NCI-H2227 treated with DMSO at 0.1 percent for 48 hours (cell line): Measurements from ENCODE around the gene SAPCD1.
"Not testable (repeated sequence)": the region's sequence is repeated elsewhere in the genome, so short reads cannot be mapped to it uniquely, and the experiment has no call there.

Experiments used
- DNase-seq: peaks from one replicate; lab custom pipeline; 2025; lab: John Stamatoyannopoulos, UW

Gene SAPCD1

DNA sequence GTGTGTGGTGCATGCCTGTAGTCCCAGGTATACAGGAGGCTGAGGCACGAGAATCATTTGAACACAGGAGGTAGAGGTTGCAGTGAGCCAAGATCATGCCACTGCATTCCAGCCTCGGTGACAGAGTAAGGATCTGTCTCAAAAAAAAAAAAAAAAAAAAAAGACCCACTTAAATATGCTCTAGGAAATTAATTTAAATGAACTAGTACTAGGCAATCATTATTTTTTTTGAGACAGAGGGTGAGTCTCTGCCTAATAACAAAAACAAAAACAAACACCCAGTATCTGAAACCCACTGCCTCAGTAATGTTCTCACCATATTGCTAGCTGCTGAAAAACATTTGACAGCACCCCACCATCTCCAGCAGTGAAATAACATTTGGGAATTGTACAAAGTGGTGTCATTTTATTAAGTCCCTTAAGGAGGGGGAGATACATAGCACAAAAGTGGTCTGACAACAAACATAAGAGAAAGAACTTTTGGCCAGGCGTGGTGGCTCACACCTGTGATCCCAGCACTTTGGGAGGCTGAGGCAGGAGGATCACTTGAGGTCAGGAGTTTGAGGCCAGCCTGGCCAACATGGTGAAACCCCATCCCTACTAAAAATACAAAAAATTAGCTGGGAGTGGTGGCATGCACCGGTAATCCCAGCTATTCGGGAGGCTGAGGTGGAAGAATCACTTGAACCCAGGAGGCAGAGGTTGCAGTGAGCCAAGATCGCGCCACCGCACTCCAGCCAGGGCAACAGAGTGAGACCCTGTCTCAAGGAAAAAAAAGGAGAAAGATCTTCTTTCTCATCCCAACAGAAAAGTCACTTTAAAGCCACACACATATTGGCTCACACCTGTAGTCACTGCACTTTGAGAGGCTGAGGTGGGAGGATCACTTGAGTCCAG is 38.8 kb downstream of the SAPCD1 start:
- not testable (repeated sequence) for DNase-seq

DNA sequence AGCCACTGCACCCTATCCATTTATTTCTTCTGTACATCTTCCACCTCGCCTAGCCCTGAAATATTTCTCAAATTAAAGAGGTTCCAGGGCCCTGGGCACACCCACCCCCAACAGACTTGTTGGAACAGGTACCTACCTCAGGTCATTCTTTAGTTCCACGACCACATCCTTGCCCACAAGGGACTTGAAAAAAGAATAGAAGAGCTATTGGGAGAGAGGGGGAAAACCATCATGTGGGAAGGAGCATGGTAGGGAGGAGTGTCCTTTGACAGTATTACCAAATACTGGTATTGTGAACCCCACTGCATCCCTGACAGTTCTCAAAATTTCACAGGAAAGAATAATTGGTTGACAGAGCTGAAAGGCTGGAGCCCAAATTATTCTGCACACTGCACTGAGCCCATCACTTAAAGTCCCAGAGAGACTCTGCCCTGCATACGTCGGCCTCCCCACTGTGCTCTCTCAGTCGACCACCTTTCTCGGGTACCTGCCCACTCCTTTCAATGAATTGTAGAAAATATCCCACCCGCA is 43.5 kb downstream of the SAPCD1 start:
- no peak for DNase-seq

DNA sequence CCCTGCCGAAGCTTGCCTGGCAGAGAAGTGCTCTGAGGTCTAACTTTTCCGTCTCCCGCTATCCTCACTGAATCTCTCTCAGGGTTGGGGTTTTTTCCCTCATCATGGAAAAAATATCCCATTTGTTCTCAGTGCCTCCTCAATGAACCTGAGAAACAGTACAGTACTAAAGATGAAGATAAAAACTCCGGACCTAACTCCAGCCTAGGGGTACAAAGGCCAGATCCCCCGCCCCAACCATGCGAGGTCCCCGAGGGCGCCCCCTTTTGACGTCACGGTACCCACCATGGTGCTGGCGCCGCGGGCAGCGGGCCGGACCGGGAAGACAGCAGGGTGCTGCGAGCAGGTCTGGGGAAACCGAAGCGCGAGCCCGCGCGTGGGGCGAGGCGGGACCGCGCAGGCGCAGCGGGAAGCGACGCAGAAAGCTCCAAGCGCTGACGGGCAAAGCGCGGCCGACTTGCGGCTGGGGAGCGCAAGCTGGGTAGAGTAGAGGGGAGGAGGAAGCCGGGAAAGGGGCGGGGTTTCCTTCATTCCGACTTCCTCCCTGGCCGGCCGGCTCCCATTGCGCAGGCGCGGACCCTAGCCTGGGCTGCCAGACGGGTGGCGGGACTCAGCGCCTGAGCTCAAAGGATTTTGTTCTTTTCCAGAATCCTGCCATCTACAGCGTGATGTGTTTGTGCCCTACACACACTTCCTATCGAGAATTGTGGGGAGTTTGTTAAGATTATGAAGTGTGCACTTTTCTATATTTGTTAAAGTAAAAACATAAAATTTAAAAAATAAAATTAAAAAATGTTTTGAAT is 44.2 kb downstream of the SAPCD1 start, which contains the start of gene LSM2:
LSM2 (minus strand) TSS at position 497 of the 803 bp plus-strand sequence; CDS start at position 288, 209 bp downstream.
- DNase-seq: peak; percentile 97

DNA sequence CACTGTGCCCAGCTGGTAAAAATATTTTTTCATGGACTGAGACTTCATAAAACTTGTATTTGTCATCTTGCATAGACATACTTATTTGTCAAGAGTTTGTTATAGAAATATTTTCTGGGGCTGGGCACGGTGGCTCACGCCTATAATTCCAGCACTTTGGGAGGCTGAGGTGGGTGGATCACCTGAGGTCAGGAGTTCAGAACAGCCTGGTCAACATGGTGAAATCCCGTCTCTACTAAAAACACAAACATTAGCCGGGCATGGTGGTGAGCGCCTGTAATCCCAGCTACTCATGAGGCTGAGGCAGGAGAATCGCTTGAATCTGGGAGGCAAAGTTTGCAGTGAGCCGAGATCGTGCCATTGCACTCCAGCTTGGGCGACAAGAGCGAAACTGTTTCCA is 46.1 kb downstream of the SAPCD1 start:
- not testable (repeated sequence) for DNase-seq

DNA sequence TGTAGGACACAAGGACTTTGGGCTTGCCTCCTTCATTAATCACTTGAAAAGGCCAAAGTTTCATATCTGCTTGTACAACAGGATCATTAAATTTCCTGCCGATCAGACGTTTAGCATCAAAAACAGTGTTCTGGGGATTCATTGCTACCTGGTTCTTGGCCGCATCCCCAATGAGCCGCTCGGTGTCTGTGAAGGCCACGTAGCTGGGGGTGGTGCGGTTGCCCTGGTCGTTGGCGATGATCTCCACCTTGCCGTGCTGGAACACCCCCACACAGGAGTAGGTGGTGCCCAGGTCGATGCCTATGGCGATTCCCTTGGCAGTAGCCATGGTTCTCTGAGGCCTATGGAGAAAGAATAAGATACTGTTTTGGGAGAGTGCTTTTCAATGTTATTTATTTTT is 49.2 kb downstream of the SAPCD1 start:
- DNase-seq: no peak

DNA sequence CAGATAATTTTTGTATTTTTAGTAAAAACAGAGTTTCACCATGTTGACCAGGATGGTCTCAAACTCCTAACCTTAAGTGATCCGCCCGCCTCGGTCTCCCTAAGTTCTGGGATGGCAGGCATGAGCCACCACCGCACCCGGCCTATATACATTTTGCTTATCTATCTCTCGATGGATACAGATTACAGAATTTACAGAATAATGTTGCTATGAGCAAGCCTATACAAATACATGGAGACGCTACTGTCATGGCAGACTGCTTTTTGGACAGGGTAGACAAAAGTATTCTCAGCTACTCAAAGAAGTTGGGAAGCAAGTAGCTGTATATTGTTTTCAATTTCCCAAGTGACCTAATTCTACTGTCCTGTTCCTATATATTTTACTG is 51.0 kb downstream of the SAPCD1 start:
- DNase-seq: no peak
